Measurements from ENCODE around the gene ADGRV1.

ADGRV1 gene

DNA sequence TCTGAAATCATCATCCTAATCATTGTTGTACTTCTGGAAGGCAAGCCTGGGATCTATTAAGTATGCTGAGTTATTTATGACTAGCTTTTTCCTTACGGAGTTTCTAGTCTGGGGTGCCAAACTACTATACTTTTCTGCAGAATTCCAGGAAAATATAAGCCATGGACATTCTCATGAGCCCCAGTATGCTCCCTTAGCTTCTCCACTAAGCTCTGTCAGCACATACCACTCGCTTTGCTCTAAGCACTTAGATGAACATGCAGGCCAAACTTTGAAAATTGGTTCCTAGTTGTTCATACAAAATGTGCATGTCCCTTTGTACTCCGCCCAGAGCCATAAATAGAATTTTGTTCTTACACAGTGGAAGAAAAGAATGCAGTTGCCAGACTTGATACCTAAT, 539.9 kb downstream of the ADGRV1 start:
- no peak for DNase-seq (ENCODE audit: low read depth in 2 of 3, low spot score in 2 of 3)

DNA sequence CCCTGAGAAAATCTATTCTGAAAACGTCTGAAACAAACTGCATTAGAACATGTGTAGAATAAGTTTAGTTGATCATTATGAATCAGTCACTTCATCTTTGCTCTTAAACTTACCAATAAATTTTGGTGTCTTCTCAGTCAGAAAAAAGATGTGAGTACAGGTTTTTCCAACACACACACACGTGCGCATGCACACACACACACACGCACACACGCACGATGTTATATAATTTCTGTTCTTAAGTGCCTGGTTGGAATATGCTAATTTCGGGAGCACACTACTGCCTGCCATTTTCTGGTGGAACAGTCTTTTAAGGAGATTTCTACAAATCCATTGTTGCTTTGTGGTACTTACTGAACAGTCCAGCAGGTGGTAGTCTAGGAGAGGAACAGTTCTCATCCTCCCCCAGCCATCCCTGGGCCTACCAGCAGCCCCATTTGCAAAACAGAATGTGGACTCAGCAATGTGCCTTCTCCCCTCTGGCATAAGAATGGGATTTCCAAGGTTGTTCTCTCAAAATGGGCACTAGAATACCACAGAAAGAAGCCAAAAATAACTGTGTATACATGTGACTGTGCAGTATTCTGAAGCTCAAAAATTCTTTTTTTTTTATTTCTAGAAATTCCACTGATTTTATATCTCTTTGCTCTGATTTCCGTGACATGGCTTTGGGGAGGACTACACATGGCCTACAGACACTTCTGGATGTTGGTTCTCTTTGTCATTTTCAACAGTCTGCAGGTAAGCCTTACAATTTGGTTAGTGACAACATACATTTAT, 543.2 kb downstream of the ADGRV1 start:
- DNase-seq (ENCODE audit: low read depth in 2 of 3, low spot score in 2 of 3): no peak

DNA sequence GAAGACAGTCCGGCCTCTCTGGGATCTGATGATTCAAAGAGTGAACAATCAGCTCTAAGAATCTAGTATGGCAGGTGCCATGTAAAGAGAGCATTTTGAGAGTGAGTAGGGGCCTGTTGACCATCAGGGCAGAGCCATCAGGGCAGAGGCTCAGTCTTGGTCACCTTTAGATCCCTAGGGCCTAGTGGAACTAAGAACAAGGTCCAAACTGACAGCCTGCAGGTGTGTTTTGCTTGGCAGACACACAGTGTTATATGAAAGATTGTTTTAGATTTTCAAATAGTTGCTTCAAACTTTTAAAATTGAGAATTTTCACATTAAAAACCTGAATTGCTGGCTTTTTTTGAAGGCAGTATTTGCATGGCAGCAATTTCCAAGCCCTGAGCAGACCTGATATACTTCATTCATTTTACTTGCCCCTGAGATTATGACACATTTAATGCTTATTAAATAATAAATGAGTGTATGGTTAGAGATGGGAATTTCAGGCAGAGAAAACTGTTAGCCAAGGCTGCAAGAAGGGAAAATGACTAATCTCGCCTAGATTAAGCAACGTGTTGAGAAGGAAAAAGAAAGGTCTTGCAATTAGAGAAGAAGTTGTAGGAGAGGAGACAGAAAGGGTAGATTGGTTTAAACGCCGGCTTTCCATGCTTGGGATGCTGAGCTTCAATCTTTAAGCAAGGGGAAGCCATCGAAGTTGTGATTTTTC, 544.9 kb downstream of the ADGRV1 start:
- DNase-seq (ENCODE audit: low read depth in 2 of 3, low spot score in 2 of 3): no peak

DNA sequence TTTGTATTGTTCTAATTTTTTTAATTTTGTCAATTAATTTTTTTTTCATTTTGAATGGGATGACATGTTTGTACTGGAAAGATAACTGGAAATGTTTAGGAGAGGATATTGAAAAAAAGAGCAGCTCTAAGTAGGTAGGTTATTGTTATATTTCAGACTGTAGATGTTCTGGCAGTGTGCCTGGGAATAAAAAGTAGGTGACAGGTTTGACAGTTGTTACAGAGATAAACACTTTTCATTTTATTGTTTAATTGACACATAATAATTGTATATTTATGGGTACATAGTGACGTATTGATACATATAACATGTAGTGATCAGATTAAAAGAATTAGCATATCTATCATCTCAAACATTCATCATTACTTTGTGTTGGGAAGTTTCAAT, 545.5 kb downstream of the ADGRV1 start:
- DNase-seq (ENCODE audit: low read depth in 2 of 3, low spot score in 2 of 3): no peak

DNA sequence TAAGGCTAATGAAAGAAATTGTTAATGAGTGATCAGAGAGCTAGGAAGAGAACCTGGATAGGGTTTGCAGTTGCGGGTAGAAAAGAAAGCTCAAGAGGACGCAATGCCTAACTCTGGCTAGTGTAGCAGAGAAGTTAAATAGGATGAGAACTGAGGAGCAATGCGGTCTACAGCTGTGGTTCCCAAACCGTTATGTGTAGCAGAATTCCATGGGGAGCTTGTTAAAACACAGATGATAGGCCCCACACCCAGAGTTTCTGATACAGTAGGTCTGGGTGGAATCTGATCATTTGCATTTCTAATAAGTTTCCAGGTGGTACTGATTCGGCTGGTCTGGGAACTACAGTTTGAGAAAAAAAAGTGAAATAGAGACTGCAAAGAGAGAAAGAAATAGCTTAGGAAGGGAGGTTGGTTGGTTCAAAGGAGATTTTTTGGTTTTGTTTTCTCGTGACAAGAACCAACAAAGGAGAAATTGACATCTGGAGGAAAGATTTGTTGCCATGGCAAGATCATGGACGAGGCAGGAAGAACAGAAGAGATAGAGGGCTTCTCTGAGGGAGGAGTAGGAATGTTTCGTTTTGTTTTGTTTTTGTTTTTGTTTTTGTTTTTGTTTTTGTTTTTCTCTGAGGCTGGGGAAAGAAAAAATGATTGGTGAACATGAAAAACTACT, 548.4 kb downstream of the ADGRV1 start:
- DNase-seq (ENCODE audit: low read depth in 2 of 3, low spot score in 2 of 3): no peak

DNA sequence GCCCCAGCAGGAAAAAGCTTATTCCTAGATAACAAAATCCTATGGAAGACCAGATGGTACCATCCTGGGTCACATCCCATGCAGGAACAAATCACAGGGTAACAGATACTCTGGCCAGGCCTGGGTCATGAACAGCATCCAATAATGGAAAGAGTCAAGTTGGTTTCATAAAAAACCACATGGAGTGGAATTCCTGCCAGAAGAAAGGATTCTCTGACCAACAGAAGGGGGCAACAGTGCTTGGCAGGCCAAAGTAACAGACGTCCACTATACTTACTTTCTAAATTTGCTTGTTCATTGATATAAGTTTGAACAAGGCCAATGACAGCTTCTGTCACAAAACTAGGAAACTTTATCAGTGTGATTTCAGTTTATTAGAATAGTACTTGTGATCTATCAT, 551.0 kb downstream of the ADGRV1 start:
- DNase-seq (ENCODE audit: low read depth in 2 of 3, low spot score in 2 of 3): no peak

DNA sequence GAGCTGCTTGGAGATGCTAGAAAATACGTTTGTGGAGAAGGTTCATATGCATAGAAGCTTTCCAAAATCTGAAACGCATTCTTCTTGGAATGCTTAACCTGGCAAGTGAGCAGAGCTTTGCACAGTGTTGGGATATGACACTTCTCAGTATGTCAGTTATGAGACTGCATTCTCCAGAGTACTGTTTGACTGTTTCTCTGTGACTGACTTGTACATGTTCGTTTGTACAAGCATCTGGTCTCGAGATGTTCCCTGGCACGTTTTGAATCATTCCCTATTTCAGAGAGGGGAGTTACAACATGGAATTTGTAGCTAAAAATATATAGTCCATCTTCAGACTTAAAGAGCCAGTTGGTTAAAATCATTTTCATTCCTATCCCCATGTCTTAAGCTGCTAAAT, 552.1 kb downstream of the ADGRV1 start:
- DNase-seq (ENCODE audit: low read depth in 2 of 3, low spot score in 2 of 3): no peak

DNA sequence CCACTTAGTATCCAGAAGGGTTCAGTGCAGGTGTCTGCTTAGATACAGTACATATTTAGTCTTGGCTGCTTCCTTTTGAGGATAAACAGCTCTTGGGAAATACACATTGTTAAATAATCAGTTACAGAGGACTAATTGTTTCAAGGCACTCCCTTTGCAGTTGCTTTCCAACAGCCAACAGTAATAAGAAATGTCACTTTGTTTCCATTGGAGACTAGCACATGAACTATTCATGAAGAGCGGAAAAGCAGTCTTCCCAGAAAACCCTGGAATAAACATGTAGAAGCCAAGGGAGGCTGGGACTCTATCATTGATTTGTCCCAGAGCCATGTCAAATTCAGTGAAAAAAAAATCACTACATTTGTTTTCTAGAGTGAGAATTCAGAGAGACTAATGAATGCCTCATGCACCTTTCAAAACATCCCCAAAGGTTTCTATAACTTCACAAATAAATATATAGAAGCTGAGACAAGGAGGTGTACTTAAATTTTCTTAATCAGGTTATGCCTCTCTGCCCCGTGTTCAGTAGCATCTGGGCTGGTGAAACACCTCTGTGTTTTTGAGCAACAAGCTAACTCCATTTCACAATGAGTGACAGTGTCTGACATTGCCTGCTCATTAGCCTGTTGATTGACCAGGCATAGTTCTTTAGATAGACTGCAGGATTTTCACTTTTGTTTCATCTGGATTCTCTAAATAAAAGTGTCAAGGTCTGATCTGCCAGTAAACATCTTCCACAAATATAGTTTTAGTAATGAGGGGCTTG, 553.1 kb downstream of the ADGRV1 start:
- no peak for DNase-seq (ENCODE audit: low read depth in 2 of 3, low spot score in 2 of 3)

DNA sequence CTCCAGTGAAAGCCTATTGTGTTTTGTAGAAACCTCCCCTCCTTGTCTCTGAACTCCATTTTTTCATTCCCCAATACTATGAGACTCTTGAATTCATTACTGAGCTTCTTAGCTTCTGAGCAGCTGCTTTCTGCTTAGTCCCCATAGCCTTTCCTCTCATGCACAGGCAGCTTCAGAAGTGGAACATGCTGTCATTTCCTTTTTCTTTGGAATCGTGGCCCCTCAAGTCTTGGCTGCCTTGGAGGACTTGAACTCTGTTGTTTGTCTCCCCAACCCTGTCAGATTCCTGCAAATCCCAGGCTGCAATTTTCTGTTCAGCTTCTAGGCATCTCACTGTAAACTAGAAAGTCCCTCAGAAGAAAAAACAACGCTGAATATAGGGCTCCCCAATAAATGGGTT, 556.1 kb downstream of the ADGRV1 start:
- no peak for DNase-seq (ENCODE audit: low read depth in 2 of 3, low spot score in 2 of 3)

DNA sequence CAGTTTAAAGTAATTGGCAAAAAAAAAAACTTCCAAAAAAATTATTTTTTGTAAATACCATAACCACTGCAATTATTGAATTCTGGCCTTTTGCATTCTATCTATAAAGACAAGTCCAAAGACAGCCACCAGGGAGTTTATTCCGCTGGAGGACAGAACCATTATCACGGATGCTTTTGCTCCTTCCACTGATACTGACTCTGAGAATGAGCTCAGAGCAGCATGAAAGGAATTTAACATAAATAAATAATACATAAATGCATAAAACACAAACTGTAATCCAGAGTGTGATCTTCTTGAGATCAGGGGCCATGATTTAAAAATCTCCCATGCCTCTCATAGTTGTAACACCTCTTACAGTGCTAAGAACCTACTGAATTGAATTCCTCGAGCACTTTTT, 559.8 kb downstream of the ADGRV1 start:
- DNase-seq (ENCODE audit: low read depth in 2 of 3, low spot score in 2 of 3): no peak

DNA sequence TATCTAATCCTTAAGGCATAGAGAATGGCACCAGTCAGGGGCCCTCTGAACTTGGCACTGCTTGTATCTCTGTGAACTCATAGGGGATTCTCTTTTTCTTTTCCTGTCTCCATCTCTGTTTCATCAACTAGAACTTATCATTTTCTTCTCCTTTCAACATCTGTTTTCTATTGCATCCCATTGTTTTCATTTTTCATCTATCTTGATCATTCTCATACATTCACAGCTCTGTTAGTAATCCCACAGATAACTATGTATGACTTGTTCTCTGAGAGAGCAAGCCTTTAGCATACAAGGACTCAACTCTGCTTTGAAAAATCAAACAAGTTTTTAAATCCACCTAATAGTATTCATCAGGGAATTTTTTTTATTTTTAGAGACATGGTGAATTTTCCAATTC, 560.2 kb downstream of the ADGRV1 start:
- DNase-seq (ENCODE audit: low read depth in 2 of 3, low spot score in 2 of 3): no peak

DNA sequence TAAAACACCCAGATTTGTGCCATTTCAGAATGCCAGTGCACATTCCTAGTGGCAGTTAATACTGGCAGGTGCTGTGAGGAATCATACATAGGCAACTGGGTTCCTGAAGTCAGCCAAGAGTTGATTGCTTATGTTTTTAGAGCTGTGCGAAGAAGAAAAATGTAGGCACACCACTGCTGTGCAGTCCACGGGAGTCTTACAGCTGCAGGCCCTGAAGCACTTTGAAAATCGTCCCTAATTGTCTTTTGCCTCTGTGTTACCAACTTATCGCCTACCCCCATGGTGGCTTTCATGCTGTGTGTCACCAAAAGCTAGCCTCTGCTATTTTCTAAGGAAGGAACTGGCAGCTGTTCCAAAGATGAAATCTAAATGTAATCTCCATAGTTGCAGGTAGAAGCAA, 560.6 kb downstream of the ADGRV1 start:
- DNase-seq (ENCODE audit: low read depth in 2 of 3, low spot score in 2 of 3): no peak

DNA sequence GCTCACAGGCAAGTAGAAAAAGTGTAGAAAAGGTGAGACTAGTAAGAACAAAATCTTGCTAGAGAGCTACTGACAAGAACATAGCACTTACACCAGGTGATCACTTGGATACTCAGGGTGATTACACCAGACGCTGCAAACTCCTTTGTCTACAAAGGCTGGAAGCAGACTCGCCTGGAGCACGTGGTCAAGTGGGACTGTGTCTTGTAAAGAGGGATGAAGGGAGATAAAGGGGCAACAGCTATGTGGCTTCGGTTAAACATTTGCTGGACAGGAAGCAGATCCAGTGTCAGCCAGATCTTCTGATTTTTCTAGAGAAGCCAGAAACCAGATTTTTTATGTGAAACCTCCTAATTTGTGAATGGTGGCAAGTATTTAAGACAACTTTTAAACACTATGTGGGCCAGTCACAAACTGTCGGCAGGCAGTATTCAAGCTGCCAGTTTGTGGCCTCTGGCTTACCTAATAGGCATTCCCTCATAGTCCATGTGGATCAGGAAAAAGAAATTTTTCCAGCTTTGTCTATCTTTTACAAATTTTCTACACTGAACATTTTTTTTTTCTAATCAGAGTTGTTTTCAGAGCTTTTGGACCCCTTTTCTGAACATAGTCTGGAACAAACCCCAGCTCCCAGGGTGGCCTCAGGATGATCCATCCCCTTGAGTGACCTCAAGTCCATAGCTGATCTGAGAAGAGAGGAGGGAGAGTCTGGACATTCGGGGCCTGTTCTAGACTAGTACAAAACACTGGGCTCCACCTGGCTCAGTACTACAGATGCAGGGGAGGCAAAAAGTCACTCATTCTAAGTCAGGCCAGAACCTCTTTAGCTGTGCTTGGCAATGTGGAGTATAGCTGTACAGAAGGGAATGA, 561.6 kb downstream of the ADGRV1 start:
- DNase-seq (ENCODE audit: low read depth in 2 of 3, low spot score in 2 of 3): no peak

DNA sequence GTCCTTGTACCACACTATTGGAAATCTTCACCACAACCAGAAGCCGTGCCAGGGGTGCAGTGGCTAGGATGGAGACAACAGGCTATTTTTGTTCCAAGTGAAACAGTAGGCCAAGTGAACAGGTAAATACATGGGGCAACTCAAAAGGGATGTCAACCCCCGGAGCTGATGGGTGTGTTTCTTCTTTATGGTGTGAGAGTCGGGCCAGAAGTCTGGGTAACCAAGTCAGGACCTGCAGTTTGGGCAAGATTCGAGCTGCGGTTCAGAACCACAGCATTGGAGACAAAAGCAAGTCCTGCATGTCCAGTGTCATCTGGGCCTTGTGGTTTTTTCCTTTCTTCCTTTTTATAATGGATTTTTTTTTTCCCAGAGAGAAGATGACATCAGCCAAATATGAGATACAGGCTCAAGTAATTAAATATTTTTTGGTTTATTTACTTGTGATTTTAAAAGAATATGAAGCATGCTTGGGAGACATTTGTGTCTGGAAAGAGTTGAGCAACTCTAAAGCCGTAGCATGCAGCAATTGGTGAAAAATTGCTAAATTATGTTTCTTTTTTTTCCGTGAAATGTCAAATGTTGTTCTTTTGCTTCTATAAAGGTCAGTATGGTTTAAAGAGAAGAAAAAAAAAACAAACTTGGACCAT, 562.9 kb downstream of the ADGRV1 start:
- no peak for DNase-seq (ENCODE audit: low read depth in 2 of 3, low spot score in 2 of 3)

DNA sequence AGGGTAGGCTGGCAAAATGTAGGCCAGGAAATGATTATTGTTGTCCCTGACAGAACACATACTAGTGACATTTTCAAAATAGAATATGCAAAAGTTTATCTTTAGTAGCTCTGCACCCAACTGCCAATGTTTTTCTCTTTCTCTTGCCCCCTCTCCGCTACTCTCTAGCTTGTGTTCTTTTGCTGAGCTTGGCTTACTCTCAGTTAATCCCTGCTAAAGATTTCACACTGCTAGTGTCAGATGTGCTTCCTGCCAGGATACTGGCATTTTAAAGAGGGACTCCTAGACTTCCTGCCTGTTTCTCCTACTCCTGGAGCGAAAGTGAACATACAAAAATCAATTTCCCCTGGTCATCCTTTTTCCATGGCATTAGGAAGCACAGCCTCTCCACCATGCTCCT, 564.1 kb downstream of the ADGRV1 start:
- no peak for DNase-seq (ENCODE audit: low read depth in 2 of 3, low spot score in 2 of 3)

DNA sequence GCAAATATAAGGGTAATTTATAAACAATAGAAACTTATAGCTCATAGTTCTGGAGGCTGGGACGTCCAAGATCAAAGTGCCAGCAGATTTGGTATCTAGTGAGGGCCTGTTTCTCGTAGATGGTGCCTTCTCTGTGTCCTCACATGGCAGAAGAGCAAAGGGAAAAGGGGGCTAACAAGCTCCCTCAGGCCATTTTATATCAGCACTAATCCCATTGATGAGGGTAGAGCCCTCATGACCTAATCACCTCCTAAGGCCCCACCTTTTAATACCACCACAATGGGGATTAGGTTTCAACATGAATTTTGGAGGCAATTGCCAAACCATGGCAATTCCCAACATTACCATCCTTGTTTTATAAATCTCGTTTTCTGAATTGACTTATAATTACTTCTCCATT, 564.7 kb downstream of the ADGRV1 start:
- DNase-seq (ENCODE audit: low read depth in 2 of 3, low spot score in 2 of 3): no peak

DNA sequence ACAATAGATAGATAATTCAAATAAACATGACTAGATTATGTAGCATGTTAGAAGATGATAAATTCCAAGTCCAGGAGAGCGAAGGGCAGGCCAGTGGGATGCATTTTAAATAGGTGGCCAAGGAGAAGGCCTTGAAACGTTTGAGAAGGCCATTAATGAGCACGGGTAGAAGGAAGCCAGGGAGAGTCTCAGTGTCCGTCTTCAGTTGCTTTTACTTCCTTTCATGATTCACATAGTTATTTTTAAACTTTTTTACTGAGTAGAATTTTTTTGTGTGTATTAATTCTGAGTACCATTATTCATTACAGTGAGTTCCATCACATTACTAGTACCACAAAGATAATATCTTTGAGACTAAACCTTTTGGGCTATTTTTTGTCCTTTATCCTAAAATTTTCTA, 565.3 kb downstream of the ADGRV1 start:
- no peak for DNase-seq (ENCODE audit: low read depth in 2 of 3, low spot score in 2 of 3)

DNA sequence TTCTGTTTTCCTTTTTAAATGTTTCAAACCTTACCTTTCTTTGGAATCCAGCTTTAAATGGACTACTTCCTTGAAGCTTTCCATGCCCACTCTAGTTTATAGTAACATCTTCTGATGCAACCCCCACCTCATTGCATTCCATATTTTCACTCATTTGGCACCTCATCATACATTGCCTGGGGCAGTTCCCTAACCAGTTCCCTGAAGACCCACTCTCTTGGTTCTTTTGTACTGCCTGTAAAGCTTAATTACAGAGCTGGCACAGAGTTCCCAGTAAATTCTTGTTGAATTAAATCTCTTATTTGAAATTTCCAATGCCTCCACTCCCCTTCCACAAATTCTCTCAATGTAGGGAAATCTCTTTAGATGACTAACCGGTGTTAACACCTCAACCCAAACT, 567.3 kb downstream of the ADGRV1 start:
- DNase-seq (ENCODE audit: low read depth in 2 of 3, low spot score in 2 of 3): no peak

DNA sequence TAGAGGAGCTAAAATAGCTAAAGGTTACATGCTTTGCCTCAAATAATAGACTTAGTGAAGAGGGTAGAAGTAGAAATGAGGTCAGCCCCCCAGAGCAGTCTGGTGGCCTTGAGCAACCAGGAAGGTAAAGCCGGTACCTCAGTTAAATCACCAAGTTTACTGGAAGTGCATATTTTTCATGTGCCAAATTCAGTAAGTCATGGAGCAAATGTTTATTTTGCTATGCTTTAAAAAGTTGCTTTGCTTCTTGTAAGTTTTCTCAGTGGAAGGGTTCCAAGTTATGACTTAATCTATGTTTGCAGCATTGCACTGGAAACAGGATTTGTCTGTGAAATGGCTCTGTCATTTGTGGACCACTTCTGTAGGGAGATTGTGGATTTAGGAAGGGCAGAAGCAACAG, 567.9 kb downstream of the ADGRV1 start:
- no peak for DNase-seq (ENCODE audit: low read depth in 2 of 3, low spot score in 2 of 3)

DNA sequence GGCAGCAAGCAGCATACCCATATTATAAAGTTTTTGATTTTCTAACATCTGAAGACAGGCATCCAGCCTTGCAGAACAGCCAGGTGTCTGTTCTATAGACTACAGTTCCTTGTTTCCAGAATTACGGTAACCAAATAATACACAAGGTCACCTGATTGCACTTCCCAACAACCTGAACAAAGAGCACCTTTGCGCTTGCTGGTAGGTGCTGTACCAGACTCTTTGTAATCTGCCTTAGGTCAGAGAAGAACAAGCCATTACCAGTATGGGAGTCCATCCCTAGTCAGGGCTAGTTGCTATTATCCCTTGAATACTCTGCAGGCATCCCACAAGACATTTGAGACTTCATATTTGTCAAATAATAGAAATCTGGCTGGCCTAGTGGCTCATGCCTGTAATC, 568.3 kb downstream of the ADGRV1 start:
- no peak for DNase-seq (ENCODE audit: low read depth in 2 of 3, low spot score in 2 of 3)

All from activated CD8-positive, alpha-beta memory T cell treated with anti-CD3 and anti-CD28 coated beads for 48 hours (primary cell).